SK-N-SH (cell line): Measurements from ENCODE around the gene ADAMTS2. TPM values are rescaled to one million over a fixed set of nuclear protein-coding genes. Genes with fewer than 3 reads are reported as not detected.

ENCODE experiments used
- CTCF ChIA-PET: fragments of 300-600, 350-600 bp; formaldehyde crosslinking; extraction: SDS; loops from one replicate; lab custom pipeline; 2021; lab: Yijun Ruan, JAX
- POLR2A ChIA-PET: fragments of 350-600 bp; sonication (Branson Sonifier 250); formaldehyde crosslinking; extraction: SDS; loops from one replicate; lab custom pipeline; 2020; ENCODE audit warnings: antibody characterized with exemption, inconsistent platforms; lab: Yijun Ruan, JAX
- DNase-seq: peaks from one replicate; pipeline ENCODE4 v3.0.0; 2012
- H2AFZ ChIP-seq: fragments of 200-600 bp; sonication (generic); 2 replicates; pipeline ENCODE4 v1.8.1; 2016; ENCODE audit warnings: antibody characterized with exemption, mild to moderate bottlenecking, low read depth
- H3F3A ChIP-seq: fragments of 200-600 bp; sonication (generic); replicated peaks from 2 replicates; pipeline ENCODE3; 2016; ENCODE audit warnings: antibody characterized with exemption, mild to moderate bottlenecking; ENCODE audit not compliant: insufficient read depth
- H3K27ac ChIP-seq, 2 experiments: fragments of 200-500 bp in 1 of 2; fragments of 200-600 bp in 1 of 2; sonication (Bioruptor generic) in 1 of 2; sonication (generic), shearing (Covaris generic) in 1 of 2; 2 replicates each; pipeline versions ENCODE4 v1.5.1 to v1.6.1; 2014 to 2016; ENCODE audit warnings: low read depth in 2 of 2, inconsistent platforms in 1 of 2, low read length in 1 of 2, mild to moderate bottlenecking in 1 of 2, mixed read lengths in 1 of 2
- H3K27me3 ChIP-seq: fragments of 200-600 bp; sonication (generic), shearing (Covaris generic); 2 replicates; pipeline ENCODE4 v1.6.1; 2016; ENCODE audit warnings: mixed run types; ENCODE audit not compliant: insufficient read depth
- H3K36me3 ChIP-seq, 2 experiments: fragments of 200-500 bp in 1 of 2; fragments of 200-600 bp in 1 of 2; sonication (Bioruptor generic) in 1 of 2; sonication (generic) in 1 of 2; replicated peaks in 1 of 2; 2 replicates each; pipeline versions ENCODE3 to v1.5.1; 2014 to 2016; ENCODE audit warnings: low read length in 1 of 2, mild to moderate bottlenecking in 1 of 2; ENCODE audit not compliant: insufficient read depth in 2 of 2, control insufficient read depth in 1 of 2
- H3K4me1 ChIP-seq, 2 experiments: fragments of 200-500 bp in 1 of 2; fragments of 200-600 bp in 1 of 2; sonication (Bioruptor generic) in 1 of 2; sonication (generic), shearing (Covaris generic) in 1 of 2; 2 replicates each; pipeline versions ENCODE4 v1.5.1 to v1.6.1; 2014 to 2016; ENCODE audit warnings: low read depth in 1 of 2, low read length in 1 of 2, mixed run types in 1 of 2; ENCODE audit not compliant: insufficient read depth in 2 of 2, control insufficient read depth in 1 of 2
- H3K4me2 ChIP-seq: fragments of 200-600 bp; sonication (generic), shearing (Covaris generic); 2 replicates; pipeline ENCODE4 v1.6.1; 2017; ENCODE audit warnings: mixed run types
- H3K4me3 ChIP-seq, 2 experiments: fragments of 200-500 bp in 1 of 2; fragments of 200-600 bp in 1 of 2; sonication (Bioruptor generic) in 1 of 2; sonication (generic), shearing (Covaris generic) in 1 of 2; 2 replicates each; pipeline versions ENCODE4 v1.5.1 to v1.8.1; 2014 to 2016; ENCODE audit warnings: low read depth in 2 of 2, inconsistent platforms in 1 of 2, low read length in 1 of 2, mild to moderate bottlenecking in 1 of 2, mixed read lengths in 1 of 2, moderate library complexity in 1 of 2
- H3K79me2 ChIP-seq: fragments of 200-600 bp; sonication (generic); 2 replicates; pipeline ENCODE4 v1.8.1; 2017; ENCODE audit warnings: mild to moderate bottlenecking; ENCODE audit not compliant: insufficient read depth
- H3K9ac ChIP-seq: fragments of 200-600 bp; sonication (generic); 2 replicates; pipeline ENCODE4 v1.6.1; 2017; ENCODE audit warnings: mixed run types
- H3K9me2 ChIP-seq: fragments of 200-600 bp; sonication (generic); 2 replicates; pipeline ENCODE4 v1.6.1; 2017; ENCODE audit warnings: mixed run types
- H3K9me3 ChIP-seq: fragments of 200-600 bp; sonication (generic); 2 replicates; pipeline ENCODE4 v1.6.1; 2017; ENCODE audit warnings: mixed run types, mild to moderate bottlenecking, moderate library complexity
- H4K20me1 ChIP-seq: fragments of 200-600 bp; sonication (generic); 2 replicates; pipeline ENCODE4 v1.6.1; 2017; ENCODE audit warnings: mild to moderate bottlenecking, mixed run types; ENCODE audit not compliant: insufficient read depth
- CHD2 ChIP-seq: fragments of 150-350 bp; IDR thresholded peaks from 2 replicates; pipeline ENCODE4 v1.6.1; 2018; ENCODE audit warnings: low read length; ENCODE audit not compliant: partially characterized antibody
- CTCF ChIP-seq: fragments of 200-600 bp; sonication (generic); IDR thresholded peaks from 2 replicates; pipeline ENCODE4 v1.6.1; 2017; ENCODE audit warnings: antibody characterized with exemption, mild to moderate bottlenecking, moderate library complexity
- EZH2phosphoT487 ChIP-seq: fragments of 200-600 bp; sonication (generic); IDR thresholded peaks from 2 replicates; pipeline ENCODE4 v1.6.1; 2017; ENCODE audit warnings: low read depth, mixed run types, mild to moderate bottlenecking, antibody characterized with exemption, moderate library complexity, borderline replicate concordance
- FOXM1 ChIP-seq: IDR thresholded peaks from 2 replicates; pipeline ENCODE4 v1.4.0; 2012; ENCODE audit warnings: low read depth, mild to moderate bottlenecking
- MEF2A ChIP-seq: IDR thresholded peaks from 2 replicates; pipeline ENCODE4 v1.4.0; 2012; ENCODE audit warnings: low read depth, borderline replicate concordance
- MXI1 ChIP-seq: IDR thresholded peaks from 2 replicates; pipeline ENCODE4 v1.6.1; 2012; ENCODE audit warnings: mild to moderate bottlenecking, low read depth, low read length, improper control_type of control experiment
- NRF1 ChIP-seq: IDR thresholded peaks from 2 replicates; pipeline ENCODE4 v1.6.1; 2012; ENCODE audit warnings: low read depth, mild to moderate bottlenecking, low read length
- PBX3 ChIP-seq: IDR thresholded peaks from 2 replicates; pipeline ENCODE4; 2012
- RFX5 ChIP-seq: IDR thresholded peaks from 2 replicates; pipeline ENCODE4 v1.6.1; 2012; ENCODE audit warnings: mild to moderate bottlenecking, improper control_type of control experiment, low read length
- SMC3 ChIP-seq: IDR thresholded peaks from 2 replicates; pipeline ENCODE4 v1.6.1; 2012; ENCODE audit warnings: low read depth, low read length, improper control_type of control experiment
- TAF1 ChIP-seq: IDR thresholded peaks from 2 replicates; pipeline ENCODE4 v1.6.1; 2012; ENCODE audit warnings: low read depth, mild to moderate bottlenecking, low read length, moderate library complexity, borderline replicate concordance
- TCF12 ChIP-seq: IDR thresholded peaks from 2 replicates; pipeline ENCODE4 v1.4.0; 2012
- TEAD4 ChIP-seq: IDR thresholded peaks from 2 replicates; pipeline ENCODE4 v1.4.0; 2012; ENCODE audit warnings: mild to moderate bottlenecking, borderline replicate concordance; ENCODE audit not compliant: insufficient read depth
- USF2 ChIP-seq: fragments of 150-350 bp; IDR thresholded peaks from 2 replicates; pipeline ENCODE4 v1.6.1; 2017; ENCODE audit warnings: antibody characterized with exemption, low read length, low read depth, borderline replicate concordance
- YY1 ChIP-seq: IDR thresholded peaks from 2 replicates; pipeline ENCODE4 v1.4.0; 2012; ENCODE audit warnings: low read depth, mild to moderate bottlenecking
- WGBS: methylation state at CpG from one replicate; pipeline ENCODE4 v1.1.6; 2017; ENCODE audit warnings: low lambda C conversion rate; 5-methylcytosine and 5-hydroxymethylcytosine counted together
- polyA plus RNA-seq, 3 experiments: library from polyadenylated mRNA; depleted of rRNA; stranded (reverse); fragments of >200 nt; gene quantifications; 2 replicates each; pipeline ENCODE4 v1.2.3, GENCODE V29; 2012

Gene ADAMTS2
- polyA plus RNA-seq, 1 of the 3 experiments (the other 2 are of a cell fraction): 0.12 TPM

GRCh38 chr5:179170606-179171005 lies 174.7 kb downstream of the ADAMTS2 start:
- POLR2A ChIA-PET: no interaction called here
- CTCF ChIA-PET: interaction anchor here (1.0 to 7.1 kb wide), 5 partner anchors 15 to 323 kb away, joined by 3 to 104 read pairs (median 10); no protein-coding TSS in a partner anchor
- Histone ChIP-seq H4K20me1 (no peaks in the 10 kb centered on the region), H3K9me3 (no peaks in the 10 kb centered on the region), H3K9ac (no peak overlapping the region), H3K36me3 (no peaks in the 10 kb centered on the region), H3K79me2 (no peaks in the 10 kb centered on the region), H3K27me3 (no peaks in the 10 kb centered on the region), H3K4me3 (no peak overlapping the region), H3K27ac (no peak overlapping the region), H3K9me2 (no peaks in the 10 kb centered on the region), H3K4me2 (no peak overlapping the region), H2AFZ (no peak overlapping the region), H3K4me1 (peaks cover 0 to 18% of the 10 kb centered on the region in 2 experiments; a peak in 1 of 4 replicates), H3F3A (no peaks in the 10 kb centered on the region)
- DNase-seq: no peak
- TF ChIP-seq TAF1: no peak
- no peak for TF ChIP-seq MXI1
- no peak for TF ChIP-seq RFX5
- no peak for TF ChIP-seq NRF1
- no peak for TF ChIP-seq TCF12
- no peak for TF ChIP-seq CTCF
- TF ChIP-seq CHD2: no peak
- TF ChIP-seq TEAD4: no peak
- no peak for TF ChIP-seq EZH2phosphoT487
- TF ChIP-seq FOXM1: no peak
- TF ChIP-seq USF2: no peak
- TF ChIP-seq YY1: no peak
- no peak for TF ChIP-seq MEF2A
- TF ChIP-seq SMC3: no peak
- TF ChIP-seq PBX3: no peak
- 17% methylated on average over 6 of the region's 6 CpGs for WGBS
